Measurements from ENCODE around the gene PATE4. TPM values are rescaled to one million over a fixed set of nuclear protein-coding genes. Genes with fewer than 3 reads are reported as not detected.

The PATE4 gene
- total RNA-seq, 4 donors from 2014 or later = not detected

DNA sequence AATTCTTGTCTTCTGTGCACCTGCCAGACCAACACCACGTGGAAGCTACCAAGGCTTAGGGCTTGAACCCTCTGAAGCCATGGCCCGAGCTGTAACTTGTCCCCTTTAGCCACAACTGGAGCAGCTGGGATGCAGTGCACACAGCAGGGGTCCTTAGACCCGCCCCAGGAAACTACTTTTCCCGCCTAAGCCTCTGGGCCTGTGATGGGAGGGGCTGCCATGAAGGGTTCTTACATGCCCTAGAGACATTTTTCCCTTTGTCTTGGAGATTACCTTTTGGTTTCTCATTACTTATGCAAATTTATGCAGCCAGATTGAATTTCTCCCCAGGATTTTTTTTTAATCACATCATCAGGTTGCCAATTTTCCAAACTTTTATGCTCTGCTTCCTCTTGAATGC lies 35.5 kb upstream of the PATE4 start:
- Histone ChIP-seq H3K36me3 (no peaks in the 10 kb centered on the region), H3K4me3 (no peak overlapping the region), H3K27me3 (no peaks in the 10 kb centered on the region), H3K4me1 (no peaks in the 10 kb centered on the region), H3K27ac (replicated peaks in 1 of 4) (no peak overlapping the region), H3K9me3 (peaks cover 0 to 46% (median 43%) of the 10 kb centered on the region in 4 donors)
- TF ChIP-seq POLR2AphosphoS5 (IDR thresholded peaks at IDR 0.05) (no peak), POLR2A (IDR thresholded peaks at IDR 0.05; ENCODE audit: low read depth) (no peak), EP300 (IDR thresholded peaks at IDR 0.05) (no peak)
- TF ChIP-seq, protein P1, sequence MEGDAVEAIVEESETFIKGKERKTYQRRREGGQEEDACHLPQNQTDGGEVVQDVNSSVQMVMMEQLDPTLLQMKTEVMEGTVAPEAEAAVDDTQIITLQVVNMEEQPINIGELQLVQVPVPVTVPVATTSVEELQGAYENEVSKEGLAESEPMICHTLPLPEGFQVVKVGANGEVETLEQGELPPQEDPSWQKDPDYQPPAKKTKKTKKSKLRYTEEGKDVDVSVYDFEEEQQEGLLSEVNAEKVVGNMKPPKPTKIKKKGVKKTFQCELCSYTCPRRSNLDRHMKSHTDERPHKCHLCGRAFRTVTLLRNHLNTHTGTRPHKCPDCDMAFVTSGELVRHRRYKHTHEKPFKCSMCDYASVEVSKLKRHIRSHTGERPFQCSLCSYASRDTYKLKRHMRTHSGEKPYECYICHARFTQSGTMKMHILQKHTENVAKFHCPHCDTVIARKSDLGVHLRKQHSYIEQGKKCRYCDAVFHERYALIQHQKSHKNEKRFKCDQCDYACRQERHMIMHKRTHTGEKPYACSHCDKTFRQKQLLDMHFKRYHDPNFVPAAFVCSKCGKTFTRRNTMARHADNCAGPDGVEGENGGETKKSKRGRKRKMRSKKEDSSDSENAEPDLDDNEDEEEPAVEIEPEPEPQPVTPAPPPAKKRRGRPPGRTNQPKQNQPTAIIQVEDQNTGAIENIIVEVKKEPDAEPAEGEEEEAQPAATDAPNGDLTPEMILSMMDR (IDR thresholded peaks at IDR 0.05) = no peak
- intact Hi-C loops (cut with DNase I) = no loop called here
- no peak for DNase-seq (ENCODE audit: extremely low spot score)
- 33% methylated on average over 4 of the region's 4 CpGs for WGBS

DNA sequence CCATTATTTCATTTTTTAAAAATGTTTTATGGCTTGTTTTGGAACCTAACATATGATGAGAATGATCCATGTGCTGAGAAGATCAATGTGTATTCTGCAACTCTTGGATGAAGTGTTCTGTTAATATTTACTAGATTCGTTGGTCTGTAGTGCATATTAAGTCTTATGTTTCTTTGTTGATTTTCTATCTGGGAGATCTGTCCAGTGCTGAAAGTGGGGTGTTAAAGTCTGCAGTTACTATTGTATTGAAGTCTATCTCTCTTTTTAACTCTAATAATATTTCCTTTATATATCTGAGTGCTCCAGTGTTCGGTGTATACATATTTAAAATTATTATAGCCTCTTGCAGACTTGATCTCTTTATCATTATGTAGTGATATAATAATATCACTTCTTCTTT lies 33.3 kb upstream of the PATE4 start:
- Histone ChIP-seq H3K9me3 (peaks cover 0 to 51% (median 42%) of the 10 kb centered on the region in 4 donors), H3K4me1 (no peaks in the 10 kb centered on the region), H3K36me3 (no peaks in the 10 kb centered on the region), H3K27ac (replicated peaks in 1 of 4) (no peak overlapping the region), H3K27me3 (no peaks in the 10 kb centered on the region), H3K4me3 (no peak overlapping the region)
- no peak for DNase-seq (ENCODE audit: extremely low spot score)
- 33% methylated on average over 2 of the region's 2 CpGs for WGBS
- TF ChIP-seq POLR2AphosphoS5 (IDR thresholded peaks at IDR 0.05) = no peak
- TF ChIP-seq, protein P1 (IDR thresholded peaks at IDR 0.05) = no peak
- TF ChIP-seq POLR2A (IDR thresholded peaks at IDR 0.05; ENCODE audit: low read depth) = no peak
- TF ChIP-seq EP300 (IDR thresholded peaks at IDR 0.05) = no peak
- intact Hi-C loops (cut with DNase I) = no loop called here

DNA sequence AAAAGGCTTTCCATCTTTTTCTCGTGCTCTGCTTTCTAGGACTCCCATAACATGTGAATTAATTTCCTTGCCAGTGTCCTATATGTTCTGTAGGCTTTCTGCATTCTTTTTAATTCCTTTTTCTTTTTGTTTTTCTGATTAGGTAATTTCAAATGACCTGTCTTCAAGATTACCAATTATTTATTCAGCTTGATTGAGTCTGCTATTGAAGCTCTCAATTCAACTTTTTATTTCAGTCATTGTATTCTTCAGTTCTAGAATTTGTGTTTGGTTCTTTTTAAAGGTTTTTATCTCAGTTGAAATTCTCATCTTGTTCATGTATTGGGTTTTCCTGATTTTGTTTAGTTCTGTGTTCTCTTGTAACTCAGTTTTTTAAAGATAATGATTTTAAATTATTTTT lies 30.7 kb upstream of the PATE4 start:
- H3K9me3 ChIP-seq = peaks cover 0 to 50% (median 37%) of the 10 kb centered on the region in 4 donors
- WGBS = 0% methylated on average over 1 of the region's 1 CpG
- DNase-seq (ENCODE audit: extremely low spot score) = no peak

DNA sequence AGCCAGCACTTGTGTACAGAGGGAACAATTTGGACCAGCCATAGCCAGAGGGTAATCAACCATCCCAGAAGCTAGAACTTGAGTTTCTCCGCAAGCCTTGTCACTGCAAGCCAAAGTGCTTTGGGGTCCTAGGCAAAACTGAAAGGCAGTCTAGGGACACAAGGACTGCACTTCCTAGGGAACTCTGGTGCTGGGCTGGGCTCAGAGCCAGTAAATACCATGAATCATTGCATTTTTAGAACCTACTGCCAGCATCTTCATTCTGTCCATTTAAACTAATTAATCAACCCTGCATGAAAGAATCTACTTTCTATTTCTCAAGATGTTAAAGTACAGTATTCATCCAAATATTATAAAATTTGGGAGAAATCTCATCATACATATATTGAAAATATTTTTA lies 25.2 kb upstream of the PATE4 start:
- WGBS = 100% methylated on average over 1 of the region's 1 CpG
- Histone ChIP-seq H3K27ac (replicated peaks in 1 of 4) (no peak overlapping the region), H3K9me3 (peaks cover 0 to 32% (median 30%) of the 10 kb centered on the region in 4 donors), H3K4me1 (no peaks in the 10 kb centered on the region), H3K36me3 (no peaks in the 10 kb centered on the region), H3K27me3 (no peaks in the 10 kb centered on the region), H3K4me3 (no peak overlapping the region)
- DNase-seq (ENCODE audit: extremely low spot score) = no peak
- intact Hi-C loops (cut with DNase I) = no loop called here
- TF ChIP-seq POLR2AphosphoS5 (IDR thresholded peaks at IDR 0.05) (no peak), EP300 (IDR thresholded peaks at IDR 0.05) (no peak), POLR2A (IDR thresholded peaks at IDR 0.05; ENCODE audit: low read depth) (no peak)
- TF ChIP-seq, protein P1 (IDR thresholded peaks at IDR 0.05) = no peak

More for the DNA sequence above, 30.7 kb upstream of the PATE4 start:
- Histone ChIP-seq H3K36me3 (no peaks in the 10 kb centered on the region), H3K27ac (replicated peaks in 1 of 4) (no peak overlapping the region), H3K4me3 (no peak overlapping the region), H3K27me3 (no peaks in the 10 kb centered on the region), H3K4me1 (no peaks in the 10 kb centered on the region)
- TF ChIP-seq POLR2A (IDR thresholded peaks at IDR 0.05; ENCODE audit: low read depth) (no peak), POLR2AphosphoS5 (IDR thresholded peaks at IDR 0.05) (no peak), EP300 (IDR thresholded peaks at IDR 0.05) (no peak)
- TF ChIP-seq, protein P1 (IDR thresholded peaks at IDR 0.05) = no peak
- intact Hi-C loops (cut with DNase I) = no loop called here

DNA sequence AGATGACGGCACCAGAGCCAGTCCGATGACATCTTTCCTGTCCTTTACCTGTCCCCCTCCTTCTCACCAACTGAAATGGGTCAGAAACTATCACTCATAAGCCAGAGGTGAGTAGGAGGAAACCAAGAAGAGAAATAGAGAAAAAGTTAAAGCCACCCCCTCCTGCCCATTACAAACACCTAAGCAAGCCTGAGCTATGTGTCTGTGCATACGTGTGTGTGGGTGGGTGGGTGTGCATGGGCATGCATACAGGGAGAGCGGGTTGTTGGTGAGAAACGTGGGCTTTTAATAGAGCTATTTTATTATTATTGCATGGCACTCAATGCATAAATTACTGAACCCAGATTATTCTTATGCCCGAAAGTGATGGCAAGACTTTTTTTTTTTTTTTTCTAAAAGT lies 2.6 kb downstream of the PATE4 start:
- TF ChIP-seq POLR2A (IDR thresholded peaks at IDR 0.05; ENCODE audit: low read depth) (no peak), EP300 (IDR thresholded peaks at IDR 0.05) (no peak), POLR2AphosphoS5 (IDR thresholded peaks at IDR 0.05) (no peak)
- TF ChIP-seq, protein P1 (IDR thresholded peaks at IDR 0.05) = no peak
- 70% methylated on average over 6 of the region's 6 CpGs for WGBS
- Histone ChIP-seq H3K27ac (replicated peaks in 1 of 4) (no peak overlapping the region), H3K27me3 (no peaks in the 10 kb centered on the region), H3K4me3 (no peak overlapping the region), H3K9me3 (peaks cover 0 to 15% (median 10%) of the 10 kb centered on the region in 4 donors), H3K36me3 (no peaks in the 10 kb centered on the region), H3K4me1 (no peaks in the 10 kb centered on the region)
- DNase-seq (ENCODE audit: extremely low spot score) = no peak
- intact Hi-C loops (cut with DNase I) = no loop called here
